Vagina (tissue), 2 donors: ENCODE results near the gene PPIL6.

Experiments
- CTCF ChIP-seq, 3 experiments: fragments of 450-650 bp in 2 of 3; fragments of 200-600 bp in 1 of 3; sonication (generic) in 1 of 3; IDR thresholded peaks; one replicate each; pipeline ENCODE4 v1.5.1; 2017 to 2019; ENCODE audit warnings: antibody characterized with exemption in 3 of 3, mild to moderate bottlenecking in 2 of 3, moderate library complexity in 2 of 3
- POLR2A ChIP-seq, 2 donors: fragments of 450-650 bp; IDR thresholded peaks; one replicate each; pipeline ENCODE4 v1.6.1; 2017; ENCODE audit warnings: antibody characterized with exemption in 2 of 2, mild to moderate bottlenecking in 2 of 2, moderate library complexity in 2 of 2
- POLR2AphosphoS5 ChIP-seq, 2 donors: sonication (generic); formaldehyde crosslinking; IDR thresholded peaks; one replicate each; pipeline ENCODE4 v1.9.0; 2017; ENCODE audit warnings: antibody characterized with exemption in 2 of 2, mild to moderate bottlenecking in 2 of 2, low read depth in 1 of 2; ENCODE audit not compliant: insufficient read depth in 1 of 2

DNA sequence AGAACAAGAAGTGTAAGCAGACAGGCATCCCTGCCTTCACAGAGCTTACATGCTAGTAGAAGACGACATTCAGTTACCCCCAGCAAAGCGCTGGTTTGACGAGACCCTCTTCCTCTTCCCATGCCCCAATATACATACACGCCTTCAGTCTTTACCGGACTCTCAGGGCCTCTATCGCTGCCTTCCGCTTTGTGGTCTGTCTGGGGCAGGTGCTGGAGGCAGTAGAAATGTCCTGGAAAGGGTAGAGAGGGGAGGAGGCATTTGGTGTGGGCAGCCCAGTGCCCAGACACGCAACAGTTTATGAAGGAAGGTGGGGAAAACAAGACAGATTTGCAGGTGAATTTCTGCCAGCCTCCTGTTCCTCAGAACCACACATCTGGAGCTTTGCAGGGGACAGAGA, 6.1 kb upstream of the PPIL6 start:
- TF ChIP-seq CTCF (IDR thresholded peaks at IDR 0.05) (no peak), POLR2AphosphoS5 (IDR thresholded peaks at IDR 0.05; ENCODE audit: insufficient read depth in 1 of 2, low read depth in 1 of 2) (no peak), POLR2A (IDR thresholded peaks at IDR 0.05) (no peak)
